Fibroblast of skin of scalp (primary cell): ENCODE results near the gene CDK5RAP1.

Experiments
- DNase-seq: peaks from one replicate; pipeline ENCODE4 v3.0.0-alpha.2; 2013

The CDK5RAP1 gene

DNA sequence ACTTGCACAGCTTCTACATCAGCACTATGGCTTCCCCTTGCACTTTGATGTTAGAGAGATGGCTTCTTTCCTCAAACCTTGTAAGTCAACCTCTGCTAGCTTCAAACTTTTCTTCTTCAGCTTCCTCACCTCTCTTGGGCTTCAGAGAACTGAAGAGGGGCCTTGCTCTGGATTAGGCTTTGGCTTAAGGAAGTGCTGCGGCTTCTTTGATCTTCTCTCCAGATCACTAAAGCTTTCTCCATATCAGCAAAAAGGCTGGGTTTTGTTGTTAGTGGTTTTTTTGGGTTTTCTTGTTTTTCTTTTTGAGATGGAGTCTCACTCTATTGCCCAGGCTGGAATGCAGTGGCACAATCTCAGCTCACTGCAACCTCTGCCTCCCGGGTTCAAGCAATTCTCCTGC is 24.0 kb downstream of the CDK5RAP1 start:
- DNase-seq = no peak

- peak; percentile 45 for DNase-seq
Observed at GRCh38 chr20:33373735-33374605, 27.3 kb downstream of the CDK5RAP1 start.

GRCh38 chr20:33372993-33373441 is 28.3 kb downstream of the CDK5RAP1 start:
- no peak for DNase-seq

- no peak for DNase-seq
Observed at GRCh38 chr20:33370291-33370690, 31.0 kb downstream of the CDK5RAP1 start.

DNA sequence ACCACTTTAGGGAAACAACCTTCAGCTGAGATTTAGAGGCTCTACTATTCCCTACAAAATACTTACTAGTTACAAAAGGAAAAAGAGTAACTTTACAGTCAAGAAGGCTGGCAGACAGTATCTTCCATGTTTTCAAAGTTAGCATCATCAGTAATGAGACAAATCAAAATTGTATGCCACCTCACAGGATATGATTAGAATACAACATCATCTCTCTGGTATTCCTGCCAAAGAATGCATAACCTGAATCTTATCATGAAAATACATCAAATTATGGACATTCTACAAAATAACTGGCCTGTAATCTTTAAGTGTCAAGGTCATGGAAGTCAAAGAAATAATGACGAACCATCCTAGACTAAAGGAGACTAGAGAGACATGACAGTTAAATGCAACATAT is 38.4 kb downstream of the CDK5RAP1 start:
- DNase-seq = no peak

- no peak for DNase-seq
Observed at GRCh38 chr20:33359399-33360261, 41.7 kb downstream of the CDK5RAP1 start.

DNA sequence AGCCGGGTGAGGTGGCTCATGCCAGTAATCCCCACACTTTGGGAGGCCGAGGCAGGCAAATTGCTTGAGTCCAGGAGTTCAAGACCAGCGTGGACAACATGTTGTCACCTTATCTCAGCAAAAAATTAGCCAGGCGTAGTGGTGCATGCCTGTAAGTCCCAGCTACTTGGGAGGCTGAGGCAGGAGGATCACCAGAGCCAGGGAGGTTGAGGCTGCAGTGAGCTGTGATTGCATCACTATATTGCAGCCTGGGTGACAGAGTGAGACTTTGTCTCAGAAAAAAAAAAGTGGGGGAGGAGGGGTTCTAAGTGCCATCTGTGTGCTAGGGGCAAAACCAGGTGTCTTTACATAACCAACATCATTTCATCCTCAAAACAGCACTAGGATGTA is 48.3 kb downstream of the CDK5RAP1 start:
- no peak for DNase-seq

GRCh38 chr20:33352258-33353012 is 48.9 kb downstream of the CDK5RAP1 start:
- no peak for DNase-seq

DNA sequence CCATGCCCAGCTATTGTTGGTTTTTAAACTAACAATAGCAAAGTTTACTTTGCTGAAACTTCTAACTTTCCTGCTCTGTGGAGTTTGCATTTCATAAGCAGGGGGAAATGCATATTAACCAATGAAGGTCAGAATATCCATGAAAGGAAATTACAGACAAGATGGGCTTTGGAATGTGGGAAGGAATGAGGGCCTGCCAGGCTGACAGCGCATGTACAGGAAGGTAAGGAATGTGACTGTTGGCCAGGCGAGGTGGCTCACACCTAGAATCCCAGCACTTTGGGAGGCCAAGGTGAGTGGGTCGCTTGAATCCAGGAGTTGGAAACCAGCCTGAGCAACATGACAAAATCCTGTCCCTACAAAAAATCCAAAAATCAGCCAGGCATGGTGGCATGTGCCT is 49.6 kb downstream of the CDK5RAP1 start:
- DNase-seq = peak; percentile 19

DNA sequence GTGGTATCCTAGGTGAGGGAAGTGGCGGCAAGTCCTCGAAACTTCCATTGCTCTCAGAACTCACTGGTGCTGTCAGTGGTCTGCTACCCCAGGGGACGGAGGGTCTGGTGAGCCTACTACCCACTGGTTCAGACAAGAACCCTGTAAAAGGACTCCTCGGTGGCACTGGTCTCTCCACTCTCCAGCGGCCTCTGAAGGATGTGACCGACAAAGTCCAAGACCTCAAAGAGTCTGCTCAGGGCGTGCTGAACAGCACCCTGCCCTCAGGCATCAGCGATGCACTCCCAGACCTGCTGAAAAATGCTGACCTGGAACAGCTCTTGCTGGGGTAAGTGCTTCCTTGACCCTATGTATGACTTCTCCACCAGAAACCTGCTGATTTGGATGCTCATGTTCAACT is 51.8 kb downstream of the CDK5RAP1 start:
- DNase-seq = no peak

GRCh38 chr20:33348136-33348937 is 53.0 kb downstream of the CDK5RAP1 start:
- no peak for DNase-seq

DNA sequence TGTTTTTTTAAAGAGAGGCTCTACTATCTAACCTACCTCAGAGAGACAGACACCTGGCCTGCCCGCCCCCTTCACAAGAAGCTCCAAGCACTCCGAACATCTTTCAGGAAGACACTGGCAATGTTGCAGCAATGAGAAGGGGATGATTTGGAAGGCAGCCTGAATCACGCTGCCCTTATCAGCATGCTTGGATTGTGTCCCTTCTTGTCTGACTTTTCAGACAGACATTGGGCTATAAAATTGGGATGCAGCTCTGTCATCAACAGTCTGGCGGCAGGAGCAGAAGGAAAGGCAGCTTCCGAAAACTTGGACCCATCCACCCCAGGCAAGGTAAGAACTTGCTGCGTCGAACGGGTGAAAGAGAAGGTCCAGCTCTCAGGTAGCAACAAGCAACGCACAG is 56.0 kb downstream of the CDK5RAP1 start:
- DNase-seq = no peak

DNA sequence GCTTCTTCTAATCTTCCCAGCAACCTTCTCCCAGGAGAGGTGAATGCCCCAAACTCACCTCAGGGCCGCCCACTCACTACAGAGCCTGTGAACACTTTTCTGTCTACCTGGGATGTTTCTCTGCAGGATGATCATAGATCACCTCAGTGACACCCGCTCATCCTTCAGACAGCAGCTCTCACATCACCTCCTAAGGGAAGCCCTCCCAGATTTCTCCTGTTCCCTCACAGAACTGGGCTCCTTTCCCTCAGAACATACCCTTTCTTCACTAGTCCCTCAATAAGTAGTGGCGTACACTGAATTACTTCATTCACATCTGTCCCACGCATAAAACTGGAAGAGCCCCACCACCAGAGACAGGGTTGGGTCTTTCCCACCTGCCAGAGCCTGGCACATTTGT is 57.8 kb downstream of the CDK5RAP1 start:
- DNase-seq = no peak

DNA sequence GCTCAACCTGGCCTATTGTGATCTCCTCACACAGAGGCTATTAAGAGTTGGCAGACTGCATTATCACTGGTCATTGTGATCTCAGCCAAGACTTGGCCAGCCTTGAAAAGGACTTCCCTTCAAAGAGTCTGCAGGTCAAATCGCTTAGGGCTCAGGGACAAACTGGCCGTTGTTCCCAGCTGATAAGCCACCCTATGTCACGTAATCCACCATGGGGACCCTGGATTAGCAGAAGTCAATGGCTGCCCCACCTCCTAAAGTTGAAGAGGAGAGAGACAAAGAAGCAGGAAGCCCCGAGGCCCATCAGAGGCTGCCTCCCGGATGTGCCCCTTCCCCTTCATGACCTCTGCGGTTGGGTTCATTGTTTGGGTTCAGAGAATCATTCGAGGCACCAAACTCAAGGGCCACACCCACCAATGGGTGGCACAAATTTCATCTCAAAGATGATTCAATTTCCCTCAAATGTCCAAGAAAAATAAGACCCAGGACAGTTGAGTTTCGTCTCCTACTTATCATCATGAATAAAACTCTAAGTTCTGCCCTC is 61.7 kb downstream of the CDK5RAP1 start:
- no peak for DNase-seq

- DNase-seq = no peak
Observed at GRCh38 chr20:33338467-33339258, 62.7 kb downstream of the CDK5RAP1 start.

DNA sequence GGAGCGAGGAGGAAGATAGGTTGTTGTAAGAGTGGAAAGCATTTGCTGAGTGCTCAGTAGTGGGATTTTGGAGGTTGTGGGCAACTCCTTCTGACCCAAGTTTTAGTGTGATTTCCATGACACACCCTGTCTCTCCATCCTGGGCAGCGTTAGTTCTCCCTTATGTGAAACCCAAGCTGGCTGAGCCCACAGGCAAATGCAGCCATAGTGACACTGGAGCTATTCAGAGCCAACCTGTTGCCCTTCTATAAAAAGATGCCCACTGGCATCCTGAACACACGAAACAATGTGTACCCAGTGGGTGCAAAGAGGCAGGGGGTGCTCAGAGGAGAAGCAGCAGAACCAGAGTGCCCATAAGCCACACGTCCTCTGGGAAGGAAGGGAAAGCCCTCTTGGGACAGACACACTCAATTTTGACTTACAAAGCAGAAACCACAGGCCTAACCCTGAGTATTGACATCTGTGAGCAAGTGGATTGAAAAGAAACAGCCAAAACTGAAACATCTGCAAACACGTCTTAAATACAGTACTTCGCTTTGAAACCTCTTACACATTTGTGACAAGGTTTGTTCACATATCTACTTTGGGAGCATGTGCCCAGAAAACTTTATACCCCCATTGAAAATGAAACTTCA is 63.7 kb downstream of the CDK5RAP1 start:
- DNase-seq = no peak

- no peak for DNase-seq
Observed at GRCh38 chr20:33337119-33337518, 64.2 kb downstream of the CDK5RAP1 start.

DNA sequence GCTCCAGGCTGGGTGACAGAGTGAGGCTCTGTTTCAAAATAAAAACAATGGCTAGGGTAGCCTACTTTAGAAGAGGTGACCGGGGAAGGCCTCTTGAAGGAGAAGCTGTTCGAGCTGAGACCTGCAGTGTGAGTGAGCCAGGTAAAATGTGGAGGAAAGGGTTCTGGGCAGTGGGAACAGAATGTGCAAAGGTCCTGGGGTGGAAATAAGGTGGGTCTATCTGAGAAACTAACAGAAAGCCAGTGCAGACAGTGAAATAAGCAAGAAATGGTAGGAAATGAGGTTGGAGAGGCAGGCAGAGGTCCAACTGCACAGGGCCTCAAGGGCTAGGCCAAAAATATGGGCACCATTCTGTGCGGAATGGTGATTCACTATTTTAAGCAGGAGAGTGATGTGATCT is 64.9 kb downstream of the CDK5RAP1 start:
- DNase-seq = no peak

DNA sequence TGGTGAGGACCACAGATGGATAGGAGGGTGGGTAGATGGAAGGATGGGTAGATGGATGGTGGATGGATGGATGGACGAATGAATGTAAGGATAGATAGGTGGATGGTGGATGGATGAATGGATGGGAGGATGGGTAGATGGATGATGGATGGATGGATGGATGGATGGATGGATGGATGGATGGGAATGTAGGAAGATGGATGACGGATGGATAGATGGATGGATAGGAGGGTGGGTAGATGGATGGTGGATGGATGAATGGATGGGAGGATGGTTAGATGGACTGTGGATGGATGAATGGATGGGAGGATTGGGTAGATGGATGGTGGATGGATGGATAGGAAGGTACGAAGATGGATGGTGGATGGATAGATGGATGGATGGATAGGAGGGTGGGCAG is 67.2 kb downstream of the CDK5RAP1 start:
- DNase-seq = no peak

GRCh38 chr20:33333616-33334015 is 67.7 kb downstream of the CDK5RAP1 start:
- DNase-seq = no peak
